Urinary bladder (tissue), 4 donors: ENCODE data around the gene SGSH. TPM values are rescaled to one million over a fixed set of nuclear protein-coding genes. Genes with fewer than 3 reads are reported as not detected.
"Not testable (repeated sequence)": the region's sequence is repeated elsewhere in the genome, so short reads cannot be mapped to it uniquely, and the experiment has no call there.

Experiments
- DNase-seq: peaks from one replicate; pipeline ENCODE4 v3.0.0-alpha.2; 2015; ENCODE audit errors: extremely low spot score
- H3K27ac ChIP-seq: one replicate; pipeline ENCODE4 v1.5.1; 2013; ENCODE audit warnings: low read depth, mild to moderate bottlenecking, moderate library complexity
- H3K36me3 ChIP-seq: one replicate; pipeline ENCODE4 v1.6.1; 2013; ENCODE audit warnings: mild to moderate bottlenecking, moderate library complexity; ENCODE audit not compliant: insufficient read depth
- H3K4me1 ChIP-seq: one replicate; pipeline ENCODE4 v1.6.1; 2013; ENCODE audit warnings: mild to moderate bottlenecking, moderate library complexity; ENCODE audit not compliant: insufficient read depth
- H3K4me3 ChIP-seq: one replicate; pipeline ENCODE4 v1.5.1; 2013; ENCODE audit warnings: low read depth, low read length
- WGBS: extraction: QIAGEN DNeasy Blood & Tissue Kit; methylation state at CpG from one replicate; pipeline ENCODE4 v1.1.7; 2013; 5-methylcytosine and 5-hydroxymethylcytosine counted together
- polyA plus RNA-seq: library from polyadenylated mRNA; stranded (reverse); fragments of 200-250 nt; gene quantifications from one replicate; pipeline ENCODE4 v1.2.3, GENCODE V29; 2013
- total RNA-seq: library from RNA; depleted of rRNA; stranded (reverse); fragments of >200 nt; gene quantifications from one replicate; pipeline ENCODE4 v1.2.3, GENCODE V29; 2014
- donor health status: healthy with polysubstance abuse.
- donor health status: healthy.

The SGSH gene
- total and polyA plus RNA-seq, 2 donors = 8.4 to 30.6 TPM

GRCh38 chr17:80204626-80205468 is 15.3 kb downstream of the SGSH start:
- no peak for DNase-seq
- 80% methylated on average over 19 of the region's 19 CpGs for WGBS
- Histone ChIP-seq H3K27ac (no peak overlapping the region), H3K36me3 (no peaks in the 10 kb centered on the region), H3K4me1 (no peaks in the 10 kb centered on the region), H3K4me3 (no peak overlapping the region)

- Histone ChIP-seq H3K36me3 (no peaks in the 10 kb centered on the region), H3K4me1 (no peaks in the 10 kb centered on the region), H3K27ac (no peak overlapping the region), H3K4me3 (no peak overlapping the region)
- DNase-seq = no peak
- WGBS = 86% methylated on average over 11 of the region's 11 CpGs
Measured at GRCh38 chr17:80203471-80203963, 16.6 kb downstream of the SGSH start.

- H3K4me3 ChIP-seq = no peak overlapping the region
- no peak overlapping the region for H3K27ac ChIP-seq
- H3K4me1 ChIP-seq = no peaks in the 10 kb centered on the region
- WGBS = 90% methylated on average over 17 of the region's 17 CpGs
- no peaks in the 10 kb centered on the region for H3K36me3 ChIP-seq
- DNase-seq = no peak
Measured at GRCh38 chr17:80202197-80202596, 17.9 kb downstream of the SGSH start.

- no peak for DNase-seq
- Histone ChIP-seq H3K4me3 (no peak overlapping the region), H3K4me1 (no peaks in the 10 kb centered on the region), H3K27ac (no peak overlapping the region), H3K36me3 (no peaks in the 10 kb centered on the region)
- WGBS = 88% methylated on average over 15 of the region's 15 CpGs
Measured at GRCh38 chr17:80201446-80201845, 18.7 kb downstream of the SGSH start.

- not testable (repeated sequence) for DNase-seq, H3K36me3 ChIP-seq, H3K27ac ChIP-seq, H3K4me1 ChIP-seq, H3K4me3 ChIP-seq
- 69% methylated on average over 6 of the region's 6 CpGs for WGBS
Measured at GRCh38 chr17:80199295-80199694, 20.8 kb downstream of the SGSH start.

GRCh38 chr17:80198144-80198661 is 21.9 kb downstream of the SGSH start:
- H3K4me3 ChIP-seq = no peak overlapping the region
- H3K27ac ChIP-seq = no peak overlapping the region
- H3K4me1 ChIP-seq = no peaks in the 10 kb centered on the region
- no peak for DNase-seq
- no peaks in the 10 kb centered on the region for H3K36me3 ChIP-seq
- WGBS = 62% methylated on average over 27 of the region's 27 CpGs

- DNase-seq = no peak
- no peak overlapping the region for H3K4me3 ChIP-seq
- no peaks in the 10 kb centered on the region for H3K36me3 ChIP-seq
- no peaks in the 10 kb centered on the region for H3K4me1 ChIP-seq
- 90% methylated on average over 7 of the region's 7 CpGs for WGBS
- no peak overlapping the region for H3K27ac ChIP-seq
Measured at GRCh38 chr17:80196652-80197051, 23.5 kb downstream of the SGSH start.

- H3K36me3 ChIP-seq = no peaks in the 10 kb centered on the region
- H3K4me3 ChIP-seq = no peak overlapping the region
- H3K4me1 ChIP-seq = no peaks in the 10 kb centered on the region
- 58% methylated on average over 27 of the region's 27 CpGs for WGBS
- no peak overlapping the region for H3K27ac ChIP-seq
- no peak for DNase-seq
Measured at GRCh38 chr17:80195671-80196529, 24.2 kb downstream of the SGSH start.

GRCh38 chr17:80195141-80195540 is 25.0 kb downstream of the SGSH start:
- Histone ChIP-seq H3K4me1 (no peaks in the 10 kb centered on the region), H3K36me3 (no peaks in the 10 kb centered on the region), H3K4me3 (no peak overlapping the region), H3K27ac (no peak overlapping the region)
- DNase-seq = no peak
- WGBS = 83% methylated on average over 14 of the region's 14 CpGs

GRCh38 chr17:80191865-80192661 is 28.1 kb downstream of the SGSH start:
- no peaks in the 10 kb centered on the region for H3K36me3 ChIP-seq
- peak overlapping the region; percentile 65 for H3K27ac ChIP-seq
- no peak overlapping the region for H3K4me3 ChIP-seq
- H3K4me1 ChIP-seq = no peaks in the 10 kb centered on the region
- DNase-seq = peak; percentile 42
- 46% methylated on average over 29 of the region's 29 CpGs for WGBS

- WGBS = 74% methylated on average over 20 of the region's 20 CpGs
- Histone ChIP-seq H3K27ac (no peak overlapping the region), H3K36me3 (no peaks in the 10 kb centered on the region), H3K4me3 (no peak overlapping the region), H3K4me1 (no peaks in the 10 kb centered on the region)
- DNase-seq = no peak
Measured at GRCh38 chr17:80191192-80191591, 28.9 kb downstream of the SGSH start.

GRCh38 chr17:80190716-80191115 is 29.4 kb downstream of the SGSH start:
- no peak overlapping the region for H3K27ac ChIP-seq
- no peaks in the 10 kb centered on the region for H3K4me1 ChIP-seq
- no peak for DNase-seq
- H3K4me3 ChIP-seq = no peak overlapping the region
- H3K36me3 ChIP-seq = no peaks in the 10 kb centered on the region
- 97% methylated on average over 10 of the region's 10 CpGs for WGBS

GRCh38 chr17:80189611-80190010 is 30.5 kb downstream of the SGSH start:
- Histone ChIP-seq H3K27ac (no peak overlapping the region), H3K36me3 (no peaks in the 10 kb centered on the region), H3K4me1 (no peaks in the 10 kb centered on the region), H3K4me3 (no peak overlapping the region)
- whole genome bisulfite sequencing = 91% methylated on average over 23 of the region's 23 CpGs
- DNase-seq = no peak
